CD4-positive, alpha-beta T cell treated with Interleukin-21 for 1 hour (primary cell): ENCODE data around the gene TRAPPC1.

ENCODE experiments used
- DNase-seq: peaks from one replicate; pipeline ENCODE4 v3.0.0-alpha.2; 2020

Gene TRAPPC1

DNA sequence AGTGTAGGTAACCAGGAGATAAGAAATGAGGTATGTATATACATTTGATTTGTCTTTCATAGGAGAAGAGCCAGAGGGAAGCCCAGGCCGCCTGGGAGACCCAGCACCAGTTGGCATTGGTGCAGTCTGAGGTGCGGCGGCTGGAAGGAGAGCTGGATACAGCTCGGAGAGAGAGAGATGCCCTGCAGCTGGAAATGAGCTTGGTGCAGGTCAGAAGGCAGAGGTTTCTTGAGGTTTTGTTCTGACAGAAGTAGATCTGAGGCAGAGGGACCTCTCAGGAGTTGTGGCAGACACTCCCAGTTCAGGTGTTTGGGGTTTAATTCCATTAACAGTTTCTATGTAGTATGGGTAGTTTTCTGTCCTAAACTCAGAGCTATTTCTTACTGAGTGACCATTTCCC is 8.3 kb upstream of the TRAPPC1 start:
- no peak for DNase-seq

GRCh38 chr17:7935859-7936258 is 4.1 kb upstream of the TRAPPC1 start:
- no peak for DNase-seq

DNA sequence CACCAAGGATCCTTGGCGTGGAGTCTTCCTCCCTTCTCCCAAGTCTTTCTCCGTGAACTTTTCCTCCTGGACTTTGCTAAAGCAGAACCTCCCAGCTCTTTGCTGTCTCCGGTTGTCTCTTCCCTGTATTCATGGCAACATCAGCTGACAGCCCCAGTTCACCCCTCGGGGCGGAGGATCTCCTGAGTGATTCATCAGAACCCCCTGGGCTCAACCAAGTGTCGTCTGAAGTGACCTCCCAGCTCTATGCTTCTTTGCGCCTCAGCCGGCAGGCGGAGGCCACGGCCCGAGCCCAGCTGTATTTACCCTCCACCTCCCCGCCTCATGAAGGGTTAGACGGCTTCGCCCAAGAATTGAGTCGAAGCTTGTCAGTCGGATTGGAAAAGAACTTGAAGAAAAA is 1.2 kb upstream of the TRAPPC1 start:
- DNase-seq: peak; percentile 30

DNA sequence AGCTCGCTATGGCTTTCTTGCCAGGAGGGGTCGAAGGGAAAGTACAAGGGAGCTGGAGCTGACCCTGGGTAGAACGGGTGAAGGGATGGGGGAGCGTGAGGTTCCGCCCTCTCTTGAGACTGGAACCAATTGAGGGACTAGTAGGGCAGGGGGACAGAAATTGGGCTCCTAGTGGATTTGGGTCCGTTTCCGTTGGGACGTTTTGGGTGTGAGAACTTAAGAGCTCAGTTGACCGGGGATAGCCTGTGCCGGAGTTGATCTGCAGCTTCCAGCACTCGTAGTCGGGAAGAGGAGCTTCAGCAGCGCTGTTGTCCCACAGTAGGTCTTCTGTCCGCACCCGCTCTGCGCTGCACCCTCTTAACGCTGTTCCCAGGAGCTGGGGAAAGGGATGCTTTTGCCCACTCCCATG is 741 bp upstream of the TRAPPC1 start:
- no peak for DNase-seq

DNA sequence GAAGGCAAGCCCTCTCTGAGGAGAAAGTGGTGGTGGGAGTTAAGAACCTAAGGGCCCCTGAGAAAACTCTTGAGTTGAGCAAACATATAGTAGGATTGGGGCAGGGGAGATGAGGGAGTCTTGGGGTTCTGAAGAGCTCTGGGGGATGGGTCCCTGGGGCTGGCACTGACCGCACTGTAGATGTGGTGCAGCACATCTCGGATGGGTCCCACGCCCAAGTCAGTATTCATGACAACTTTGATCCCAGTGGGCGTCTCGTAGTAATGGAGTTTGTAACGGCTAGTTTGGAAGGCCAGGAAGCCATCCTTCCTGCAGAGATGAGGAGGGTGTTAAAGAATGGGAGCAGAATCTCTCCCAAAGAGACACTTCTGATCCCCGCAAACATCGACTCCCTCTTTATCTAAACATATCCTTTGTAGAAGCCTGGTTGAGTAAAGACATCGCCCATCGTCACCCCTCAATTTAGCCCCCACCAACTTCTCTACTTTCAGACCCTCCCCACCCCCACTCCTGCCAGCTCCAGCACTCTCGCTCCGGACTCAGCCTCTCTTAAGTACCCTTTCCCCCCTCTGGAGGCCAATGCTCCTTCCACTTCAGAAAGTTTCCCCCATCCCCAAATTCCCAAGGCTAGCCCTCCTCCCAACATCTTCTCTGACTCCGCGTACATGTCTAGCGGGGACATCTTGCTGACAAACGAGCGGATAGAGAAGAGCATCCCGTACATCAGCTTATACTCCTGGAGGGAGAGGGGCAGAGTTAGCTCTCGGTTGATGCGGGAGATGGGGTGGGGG is 710 bp downstream of the TRAPPC1 start:
- DNase-seq: no peak

GRCh38 chr17:7929158-7930023 is 2.4 kb downstream of the TRAPPC1 start, which contains the start of gene KCNAB3:
Gene KCNAB3 (minus strand): TSS chr17:7929856. CDS start chr17:7929435, 421 bp downstream.
- DNase-seq: peak; percentile 68

- no peak for DNase-seq
Measured at GRCh38 chr17:7927596-7927995, 4.2 kb downstream of the TRAPPC1 start.

GRCh38 chr17:7922845-7923628 is 8.7 kb downstream of the TRAPPC1 start:
- peak; percentile 89 for DNase-seq

DNA sequence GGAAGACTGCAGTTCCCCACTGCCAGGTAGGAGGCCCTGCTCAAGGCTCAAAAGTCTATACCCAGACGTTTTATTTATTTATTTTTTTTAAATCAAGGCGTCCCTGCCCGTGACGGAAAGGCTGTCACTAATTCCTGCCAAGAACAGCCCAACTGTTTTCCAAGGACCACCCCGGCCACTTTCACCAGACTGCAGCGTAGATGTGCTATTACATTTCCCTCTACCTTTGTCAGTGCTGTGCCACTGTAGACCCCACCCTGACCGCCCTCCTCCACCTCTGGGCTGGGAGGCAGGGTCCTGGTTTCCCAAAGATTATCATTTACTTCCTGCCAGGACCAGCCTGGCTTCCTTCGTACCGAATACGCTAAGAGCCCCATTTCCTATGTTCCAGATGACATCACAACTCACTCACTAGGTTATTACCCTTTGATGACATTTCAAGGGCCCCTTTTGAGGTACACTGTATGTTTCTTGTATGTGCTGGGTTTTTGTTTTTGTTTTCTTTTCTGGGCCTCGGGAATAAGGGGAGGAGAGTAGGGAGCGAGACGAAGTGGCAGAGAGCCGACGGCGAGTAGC is 9.4 kb downstream of the TRAPPC1 start:
- DNase-seq: no peak

- DNase-seq: no peak
Measured at GRCh38 chr17:7916808-7917207, 14.9 kb downstream of the TRAPPC1 start.

GRCh38 chr17:7916385-7916682 is 15.4 kb downstream of the TRAPPC1 start:
- DNase-seq: no peak

- DNase-seq: peak; percentile 89
Measured at GRCh38 chr17:7915611-7916384, 15.9 kb downstream of the TRAPPC1 start, which contains the start of gene RNF227. Gene RNF227 (minus strand): TSS chr17:7916289. CDS start chr17:7916195, 94 bp downstream.

- no peak for DNase-seq
Measured at GRCh38 chr17:7915179-7915610, 16.6 kb downstream of the TRAPPC1 start.

GRCh38 chr17:7912927-7913524 is 18.7 kb downstream of the TRAPPC1 start:
- peak; percentile 85 for DNase-seq

DNA sequence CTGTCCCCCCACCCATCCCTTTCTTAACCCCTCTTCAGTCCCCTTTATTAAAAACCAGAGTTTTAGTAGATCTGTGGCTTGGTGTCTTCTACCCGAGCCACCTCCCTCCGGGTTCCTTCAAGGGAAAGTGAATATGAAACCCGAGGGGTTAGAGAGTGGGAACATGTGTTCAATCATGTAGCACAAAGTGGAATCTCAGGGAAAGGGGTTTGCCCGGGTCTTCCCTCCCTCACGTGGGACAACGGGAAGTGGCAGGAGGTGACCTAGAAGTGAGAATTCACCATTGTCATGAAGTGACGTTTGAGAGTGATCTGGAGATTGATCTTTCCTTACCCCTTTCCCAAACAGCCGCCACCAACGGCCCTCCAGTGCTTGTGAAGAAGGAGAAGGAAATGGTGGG is 20.6 kb downstream of the TRAPPC1 start:
- DNase-seq: no peak

DNA sequence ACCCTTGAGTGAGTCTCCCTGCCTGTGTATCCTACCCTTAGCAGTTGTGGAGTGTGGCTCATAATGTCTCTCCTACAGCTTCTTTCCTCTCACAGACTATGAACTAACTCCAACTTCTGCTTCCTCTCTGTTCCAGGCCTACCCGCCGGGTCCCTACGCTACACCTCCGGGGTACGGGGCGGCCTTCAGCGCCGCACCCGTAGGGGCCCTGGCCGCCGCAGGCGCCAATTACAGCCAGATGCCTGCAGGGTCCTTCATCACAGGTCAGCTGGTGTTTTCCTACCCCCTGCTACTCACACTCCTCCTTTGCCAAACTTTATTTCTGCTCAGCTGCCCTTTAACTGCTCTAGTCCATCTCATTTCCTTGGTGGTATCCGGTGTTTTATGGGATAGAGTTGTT is 21.0 kb downstream of the TRAPPC1 start:
- DNase-seq: no peak

DNA sequence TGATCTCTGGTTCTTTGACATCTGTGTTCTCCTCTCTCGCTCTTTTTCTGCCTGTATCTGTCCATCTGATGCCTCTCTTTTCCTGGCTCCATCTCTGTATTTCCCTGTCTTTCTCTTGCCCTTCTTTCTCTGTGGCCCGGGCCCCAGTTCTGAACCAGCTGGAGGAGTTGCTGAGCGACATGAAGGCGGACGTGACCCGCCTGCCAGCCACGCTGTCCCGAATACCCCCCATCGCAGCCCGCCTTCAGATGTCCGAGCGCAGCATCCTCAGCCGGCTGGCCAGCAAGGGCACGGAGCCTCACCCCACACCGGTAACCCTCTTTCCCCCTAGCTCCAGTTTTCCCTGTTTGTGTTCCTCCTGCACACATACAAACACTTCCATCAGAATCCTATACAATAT is 21.5 kb downstream of the TRAPPC1 start:
- DNase-seq: no peak

DNA sequence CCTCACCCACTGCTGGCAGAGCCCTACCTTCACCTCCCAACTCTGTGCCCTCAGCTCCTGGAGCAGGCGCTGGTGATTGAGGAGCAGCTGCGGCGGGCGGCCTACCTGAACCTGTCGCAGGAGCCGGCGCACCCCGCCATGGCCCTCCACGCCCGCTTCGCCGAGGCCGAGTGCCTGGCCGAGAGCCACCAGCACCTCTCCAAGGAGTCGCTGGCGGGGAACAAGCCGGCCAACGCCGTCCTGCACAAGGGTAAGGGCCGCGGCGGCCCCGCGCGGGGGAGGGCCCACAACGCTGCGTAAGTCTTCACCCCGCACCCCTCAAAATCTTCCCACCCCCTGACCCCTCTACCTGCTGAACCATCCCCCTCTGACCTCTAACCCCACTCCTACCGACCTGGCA is 22.7 kb downstream of the TRAPPC1 start:
- no peak for DNase-seq

GRCh38 chr17:7903154-7904103 is 28.3 kb downstream of the TRAPPC1 start:
- no peak for DNase-seq

DNA sequence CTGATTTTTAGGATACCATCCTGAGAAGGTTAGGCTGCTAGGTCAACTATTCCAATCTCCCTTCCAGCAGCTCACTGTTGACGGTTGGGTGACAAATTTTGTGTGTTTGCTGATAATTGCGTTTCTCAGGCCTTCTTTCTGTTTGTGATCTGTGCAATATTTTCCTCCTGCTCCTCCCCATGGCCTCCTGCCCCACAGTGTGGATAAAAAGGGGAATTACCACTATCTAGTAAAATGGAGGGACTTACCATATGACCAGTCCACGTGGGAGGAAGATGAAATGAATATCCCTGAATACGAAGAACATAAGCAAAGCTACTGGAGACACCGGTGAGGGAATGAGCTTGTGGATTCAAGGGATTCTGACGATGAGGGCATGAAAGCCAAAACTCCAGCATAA is 34.0 kb downstream of the TRAPPC1 start:
- DNase-seq: peak; percentile 55
